Activated CD8-positive, alpha-beta T cell treated with anti-CD3 and anti-CD28 coated beads for 36 hours (primary cell): ENCODE data around the gene SNPH. TPM values are rescaled to one million over a fixed set of nuclear protein-coding genes. Genes with fewer than 3 reads are reported as not detected.

Experiments used
- ATAC-seq: fragments of 200-7000 bp; cut with Tn5 transposase; one replicate; pipeline ENCODE4 v1.10.0; 2021; ENCODE audit warnings: mild to moderate bottlenecking, moderate library complexity
- CTCF ChIA-PET: fragments of 350-600 bp; sonication (Branson Sonifier 250); formaldehyde crosslinking; loops from one replicate; lab custom pipeline; 2021; ENCODE audit warnings: antibody characterized with exemption; lab: Charles Lee
- POLR2A ChIA-PET: fragments of 350-600 bp; sonication (Branson Sonifier 250); formaldehyde crosslinking; loops from one replicate; lab custom pipeline; 2021; ENCODE audit warnings: antibody characterized with exemption; lab: Charles Lee
- DNase-seq: peaks from one replicate; pipeline ENCODE4 v3.0.0-alpha.2; 2020
- H3K27ac Mint-ChIP-seq: one replicate; pipeline ENCODE4 v1.8.0; 2021; ENCODE audit warnings: mild to moderate bottlenecking, mixed read lengths
- H3K27me3 Mint-ChIP-seq: one replicate; pipeline ENCODE4 v1.8.0; 2021; ENCODE audit warnings: mixed read lengths
- H3K36me3 Mint-ChIP-seq: one replicate; pipeline ENCODE4 v1.8.0; 2021; ENCODE audit warnings: low read depth, mixed read lengths
- H3K4me1 Mint-ChIP-seq: one replicate; pipeline ENCODE4 v1.8.0; 2021; ENCODE audit warnings: low read depth, mixed read lengths
- H3K4me3 Mint-ChIP-seq: one replicate; pipeline ENCODE4 v1.8.0; 2021; ENCODE audit warnings: mild to moderate bottlenecking, moderate library complexity, mixed read lengths
- H3K9me3 Mint-ChIP-seq: one replicate; pipeline ENCODE4 v1.8.0; 2021; ENCODE audit warnings: mixed read lengths
- intact Hi-C: fragments of 100-400 bp; cut with micrococcal nuclease; formaldehyde crosslinking; loops from one replicate; pipeline ENCODE4 v1.10.0; 2022
- total RNA-seq, 2 experiments: library from RNA; stranded (reverse); gene quantifications; one replicate each; pipeline ENCODE4 v1.2.3, GENCODE V29; 2021
- TF ChIP-seq, protein P1 (sequence below): fragments of 200-600 bp; IDR thresholded peaks from one replicate; pipeline ENCODE4 v1.8.0; 2022; ENCODE audit warnings: antibody characterized with exemption, mild to moderate bottlenecking

The SNPH gene
- total RNA-seq, 2 experiments from 2014 or later: 3.7 to 4.1 TPM

DNA sequence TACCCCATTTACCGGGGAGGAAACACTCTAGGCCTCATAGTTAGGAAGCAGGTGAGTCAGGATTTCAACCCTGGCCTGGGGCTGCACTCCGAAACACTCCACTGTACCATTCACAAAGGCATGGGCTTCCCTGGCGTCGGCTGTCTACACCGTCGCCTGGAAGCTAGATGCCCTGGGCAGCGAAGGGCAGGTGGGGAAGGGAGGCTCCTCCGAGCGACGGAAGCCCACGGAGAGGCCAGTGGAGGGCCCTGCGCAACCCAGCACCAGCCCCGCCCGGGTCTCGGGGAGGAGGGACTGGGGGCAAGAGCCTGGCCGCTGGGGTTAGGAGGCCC is 46.8 kb downstream of the SNPH start:
- no peaks in the 10 kb centered on the region for H3K36me3 Mint-ChIP-seq
- no peak overlapping the region for H3K4me3 Mint-ChIP-seq
- DNase-seq (no peak), ATAC-seq (no peak)
- POLR2A ChIA-PET: interaction anchor here (1.0 kb wide), 1 partner anchor 12 kb away, joined by 4 read pairs; no protein-coding TSS in a partner anchor
- intact Hi-C loops: loop anchor here (1.0 kb wide), 1 partner anchor 124 kb away; no protein-coding TSS in a partner anchor
- no peak overlapping the region for H3K27ac Mint-ChIP-seq
- H3K4me1 Mint-ChIP-seq: peaks cover 10% of the 10 kb centered on the region
- CTCF ChIA-PET: interaction anchor here (0.6 to 2.2 kb wide), 26 partner anchors 9 to 191 kb away, joined by 3 to 36 read pairs (median 4); partner anchors contain the start of genes NSFL1C, RAD21L1 and SDCBP2
- peaks cover 2% of the 10 kb centered on the region for H3K27me3 Mint-ChIP-seq
- TF ChIP-seq, protein P1, sequence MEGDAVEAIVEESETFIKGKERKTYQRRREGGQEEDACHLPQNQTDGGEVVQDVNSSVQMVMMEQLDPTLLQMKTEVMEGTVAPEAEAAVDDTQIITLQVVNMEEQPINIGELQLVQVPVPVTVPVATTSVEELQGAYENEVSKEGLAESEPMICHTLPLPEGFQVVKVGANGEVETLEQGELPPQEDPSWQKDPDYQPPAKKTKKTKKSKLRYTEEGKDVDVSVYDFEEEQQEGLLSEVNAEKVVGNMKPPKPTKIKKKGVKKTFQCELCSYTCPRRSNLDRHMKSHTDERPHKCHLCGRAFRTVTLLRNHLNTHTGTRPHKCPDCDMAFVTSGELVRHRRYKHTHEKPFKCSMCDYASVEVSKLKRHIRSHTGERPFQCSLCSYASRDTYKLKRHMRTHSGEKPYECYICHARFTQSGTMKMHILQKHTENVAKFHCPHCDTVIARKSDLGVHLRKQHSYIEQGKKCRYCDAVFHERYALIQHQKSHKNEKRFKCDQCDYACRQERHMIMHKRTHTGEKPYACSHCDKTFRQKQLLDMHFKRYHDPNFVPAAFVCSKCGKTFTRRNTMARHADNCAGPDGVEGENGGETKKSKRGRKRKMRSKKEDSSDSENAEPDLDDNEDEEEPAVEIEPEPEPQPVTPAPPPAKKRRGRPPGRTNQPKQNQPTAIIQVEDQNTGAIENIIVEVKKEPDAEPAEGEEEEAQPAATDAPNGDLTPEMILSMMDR: no peak
- no peaks in the 10 kb centered on the region for H3K9me3 Mint-ChIP-seq

DNA sequence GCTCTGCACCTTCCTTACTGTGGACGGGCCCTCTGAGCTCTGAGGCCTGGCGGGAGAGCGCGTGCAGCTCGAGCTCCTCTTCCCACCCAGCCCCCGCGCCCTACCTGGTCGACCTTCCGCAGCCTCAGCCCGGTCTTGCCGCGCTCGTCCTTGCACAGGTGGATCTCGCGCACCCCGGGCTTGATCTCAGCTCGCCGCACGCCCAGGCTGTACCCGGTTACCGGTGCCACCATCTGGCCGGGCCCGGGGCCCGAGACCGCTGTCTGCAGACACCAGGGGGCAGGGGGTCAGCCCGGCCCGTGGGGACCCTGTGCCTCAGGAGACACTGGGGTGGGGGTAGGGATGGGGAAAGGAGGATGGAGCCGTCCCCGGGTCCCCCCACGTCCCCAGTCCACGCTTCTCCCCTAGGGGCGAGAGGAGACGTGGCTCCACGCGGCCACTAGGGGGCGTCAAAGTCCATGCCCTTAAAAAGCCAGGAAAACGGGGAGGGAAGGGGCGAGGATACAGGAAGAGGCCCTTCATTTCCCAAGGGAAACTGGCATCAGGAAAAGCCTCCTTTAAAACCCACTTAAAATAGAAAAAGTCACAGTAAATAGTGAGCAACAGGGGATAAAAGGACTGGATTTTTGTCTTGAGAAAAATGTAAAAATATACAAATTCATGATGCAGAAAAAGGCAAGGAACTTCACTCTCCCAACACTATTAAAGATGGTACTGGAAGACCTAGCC is 47.3 kb downstream of the SNPH start:
- CTCF ChIA-PET: interaction anchor here (0.6 to 2.2 kb wide), 25 partner anchors 9 to 190 kb away, joined by 3 to 36 read pairs (median 4); partner anchors contain the start of genes NSFL1C, RAD21L1 and SDCBP2
- Mint-ChIP-seq H3K4me1 (peaks cover 13% of the 10 kb centered on the region), H3K9me3 (no peaks in the 10 kb centered on the region), H3K27me3 (peaks cover 2% of the 10 kb centered on the region), H3K4me3 (no peak overlapping the region), H3K27ac (no peak overlapping the region), H3K36me3 (no peaks in the 10 kb centered on the region)
- ATAC-seq (peak; percentile 81), DNase-seq (peak; percentile 65)
- POLR2A ChIA-PET: interaction anchor here (1.0 kb wide), 1 partner anchor 12 kb away, joined by 4 read pairs; no protein-coding TSS in a partner anchor
- intact Hi-C loops: loop anchor here (1.0 kb wide), 1 partner anchor 124 kb away; no protein-coding TSS in a partner anchor
- TF ChIP-seq, protein P1: peak; percentile 100

DNA sequence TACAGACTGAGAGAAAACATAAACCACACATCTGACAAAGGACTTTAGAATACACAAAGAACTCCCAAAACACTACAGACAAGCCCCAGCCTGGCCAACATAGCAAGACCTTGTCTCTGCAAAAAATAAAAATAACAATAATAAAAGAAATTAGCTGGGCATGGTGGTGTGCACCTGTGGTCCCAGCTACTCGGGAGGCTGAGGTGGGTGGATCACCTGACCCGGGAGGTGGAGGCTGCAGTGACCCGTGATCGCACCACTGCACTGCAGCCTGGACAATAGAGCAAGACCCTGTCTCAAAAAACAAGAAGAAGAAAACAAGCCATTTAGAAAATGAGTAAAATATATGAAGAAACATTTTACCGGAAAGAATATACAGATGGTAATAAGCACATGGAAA is 49.7 kb downstream of the SNPH start:
- TF ChIP-seq, protein P1: no peak
- no peak for DNase-seq
- H3K4me3 Mint-ChIP-seq: no peak overlapping the region
- CTCF ChIA-PET: interaction anchor here (1.0 to 2.1 kb wide), 5 partner anchors 8 to 150 kb away, joined by 3 to 12 read pairs (median 7); partner anchors contain the start of gene NSFL1C
- no peaks in the 10 kb centered on the region for H3K9me3 Mint-ChIP-seq
- no peaks in the 10 kb centered on the region for H3K36me3 Mint-ChIP-seq
- H3K27ac Mint-ChIP-seq: no peak overlapping the region
- H3K27me3 Mint-ChIP-seq: peaks cover 2% of the 10 kb centered on the region
- H3K4me1 Mint-ChIP-seq: peaks cover 13% of the 10 kb centered on the region
- no peak for ATAC-seq
- POLR2A ChIA-PET: interaction anchor here (0.8 to 1.0 kb wide), 2 partner anchors 42 to 60 kb away, joined by 3 read pairs; no protein-coding TSS in a partner anchor
- intact Hi-C loops: no loop called here

DNA sequence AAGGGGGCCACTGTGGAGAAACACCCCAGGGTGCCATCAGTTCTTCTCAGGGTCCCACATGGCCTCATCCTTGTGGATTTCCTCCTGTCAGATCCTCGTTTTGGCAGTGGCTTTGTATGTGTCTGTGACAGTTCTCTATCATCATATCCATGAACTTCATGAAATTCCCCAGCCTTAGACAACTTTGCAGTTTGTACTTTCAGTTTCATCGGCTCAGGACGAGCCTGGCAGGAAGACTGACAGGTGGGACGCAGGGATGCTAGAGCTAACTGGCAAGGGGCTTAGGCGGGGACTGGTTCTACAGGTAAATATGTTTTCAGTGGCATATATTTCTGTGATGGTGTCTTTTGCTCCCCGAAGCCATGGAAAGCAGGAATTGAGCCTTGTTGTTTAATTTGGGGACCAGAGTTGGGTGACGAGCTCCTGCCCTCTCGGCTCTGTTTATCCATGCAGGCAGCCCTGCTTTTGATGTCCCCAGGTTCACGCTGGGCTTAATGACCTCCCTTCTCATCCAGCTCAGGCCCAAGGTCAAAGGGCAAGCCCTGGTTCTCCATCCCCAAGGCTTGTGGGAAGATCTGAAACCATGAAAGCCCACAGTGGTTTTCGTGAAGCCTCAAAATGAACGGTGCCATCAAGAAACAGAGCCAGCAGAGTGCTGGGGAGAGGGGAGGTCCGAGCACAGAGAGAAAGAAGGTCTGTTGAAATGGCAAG is 51.6 kb downstream of the SNPH start:
- ATAC-seq (no peak), DNase-seq (no peak)
- CTCF ChIA-PET: no interaction called here
- TF ChIP-seq, protein P1: no peak
- Mint-ChIP-seq H3K27ac (no peak overlapping the region), H3K36me3 (no peaks in the 10 kb centered on the region), H3K27me3 (peaks cover 2% of the 10 kb centered on the region), H3K4me3 (no peak overlapping the region), H3K9me3 (no peaks in the 10 kb centered on the region), H3K4me1 (peaks cover 13% of the 10 kb centered on the region)
- intact Hi-C loops: no loop called here
- POLR2A ChIA-PET: no interaction called here
